Embryonic facial prominence (tissue), 1 donor: ENCODE data around the gene OR52I1.

Experiments used
- DNase-seq: peaks from one replicate; pipeline ENCODE4 v3.0.0-alpha.2; 2016; ENCODE audit errors: extremely low spot score

Gene OR52I1, protein sequence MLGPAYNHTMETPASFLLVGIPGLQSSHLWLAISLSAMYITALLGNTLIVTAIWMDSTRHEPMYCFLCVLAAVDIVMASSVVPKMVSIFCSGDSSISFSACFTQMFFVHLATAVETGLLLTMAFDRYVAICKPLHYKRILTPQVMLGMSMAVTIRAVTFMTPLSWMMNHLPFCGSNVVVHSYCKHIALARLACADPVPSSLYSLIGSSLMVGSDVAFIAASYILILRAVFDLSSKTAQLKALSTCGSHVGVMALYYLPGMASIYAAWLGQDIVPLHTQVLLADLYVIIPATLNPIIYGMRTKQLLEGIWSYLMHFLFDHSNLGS

DNA sequence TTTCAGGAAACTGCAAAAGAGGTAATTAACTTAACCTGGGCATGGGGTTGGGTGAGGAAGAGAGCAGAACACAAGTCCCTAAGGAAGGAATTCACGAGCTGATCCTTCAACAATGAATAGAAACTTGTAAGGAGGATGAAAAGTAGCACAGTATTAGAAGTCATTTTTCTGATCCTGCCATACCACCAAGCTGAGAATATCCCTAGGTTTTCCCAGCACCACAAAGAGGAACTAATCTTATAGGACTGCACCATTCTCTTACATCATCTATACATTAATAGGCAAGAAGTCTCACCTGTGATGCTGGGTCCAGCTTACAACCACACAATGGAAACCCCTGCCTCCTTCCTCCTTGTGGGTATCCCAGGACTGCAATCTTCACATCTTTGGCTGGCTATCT is at the start of gene OR52I1:
OR52I1 (plus strand) TSS at position 301 of the 400 bp plus-strand sequence; CDS start at position 301, 0 bp downstream.
- DNase-seq, result no peak

DNA sequence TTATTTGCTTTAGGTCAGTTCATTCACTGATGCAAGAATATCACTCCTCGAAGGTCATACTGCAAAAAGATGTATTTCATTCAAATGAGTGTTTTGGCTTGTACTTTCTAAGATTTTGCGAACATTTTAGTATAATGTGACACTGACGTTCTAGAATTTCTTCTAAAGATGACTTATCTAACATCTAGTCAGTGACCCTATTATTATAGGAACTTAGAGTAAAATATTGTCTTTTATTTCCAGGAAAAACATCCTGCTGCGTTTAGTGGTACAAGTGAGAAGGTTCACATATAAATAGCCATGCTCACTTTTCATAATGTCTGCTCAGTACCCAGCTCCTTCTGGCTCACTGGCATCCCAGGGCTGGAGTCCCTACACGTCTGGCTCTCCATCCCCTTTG is 48.9 kb upstream of the OR52I1 start, which contains the start of gene OR52M1:
OR52M1 (plus strand) TSS at position 301 of the 400 bp plus-strand sequence; CDS start at position 301, 0 bp downstream.
- DNase-seq, result no peak

DNA sequence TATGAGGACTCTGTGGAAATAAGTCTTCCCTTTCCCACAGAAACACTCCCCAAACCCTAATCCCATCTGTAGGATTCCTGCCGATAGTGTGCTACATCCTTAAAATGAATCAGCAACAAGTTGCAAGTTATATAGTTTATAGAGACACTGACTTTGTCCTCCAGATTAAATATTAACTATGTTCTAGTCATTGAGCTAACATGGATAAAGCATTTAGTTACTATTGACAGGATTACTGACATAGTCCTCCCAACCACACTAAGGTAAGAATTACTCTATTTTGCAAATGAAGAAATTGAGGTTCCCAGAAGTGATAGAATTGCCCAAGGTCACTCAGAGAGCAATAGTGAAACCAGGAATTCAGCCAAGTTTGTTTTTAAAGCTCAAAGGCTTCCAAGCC is 47.0 kb upstream of the OR52I1 start:
- no peak for DNase-seq

DNA sequence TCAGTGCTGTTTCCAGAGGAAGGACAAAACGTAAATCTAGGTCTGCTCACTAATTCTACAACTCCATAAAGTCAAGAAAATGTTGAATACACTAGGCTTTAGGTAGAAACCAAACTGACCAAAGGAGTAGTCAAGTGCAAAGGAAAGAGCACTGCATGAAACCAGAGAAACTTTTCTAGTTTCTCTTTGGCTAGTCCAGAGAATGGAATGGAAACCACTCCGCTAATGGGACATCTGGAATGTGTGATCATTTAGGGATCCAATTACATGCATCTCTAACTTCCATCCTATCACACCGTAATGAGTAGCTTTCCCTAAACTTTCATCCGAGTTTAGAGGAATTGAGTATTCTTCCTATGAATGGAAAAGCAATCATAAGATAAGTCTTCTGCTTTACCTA is 46.4 kb upstream of the OR52I1 start:
- DNase-seq, result no peak

DNA sequence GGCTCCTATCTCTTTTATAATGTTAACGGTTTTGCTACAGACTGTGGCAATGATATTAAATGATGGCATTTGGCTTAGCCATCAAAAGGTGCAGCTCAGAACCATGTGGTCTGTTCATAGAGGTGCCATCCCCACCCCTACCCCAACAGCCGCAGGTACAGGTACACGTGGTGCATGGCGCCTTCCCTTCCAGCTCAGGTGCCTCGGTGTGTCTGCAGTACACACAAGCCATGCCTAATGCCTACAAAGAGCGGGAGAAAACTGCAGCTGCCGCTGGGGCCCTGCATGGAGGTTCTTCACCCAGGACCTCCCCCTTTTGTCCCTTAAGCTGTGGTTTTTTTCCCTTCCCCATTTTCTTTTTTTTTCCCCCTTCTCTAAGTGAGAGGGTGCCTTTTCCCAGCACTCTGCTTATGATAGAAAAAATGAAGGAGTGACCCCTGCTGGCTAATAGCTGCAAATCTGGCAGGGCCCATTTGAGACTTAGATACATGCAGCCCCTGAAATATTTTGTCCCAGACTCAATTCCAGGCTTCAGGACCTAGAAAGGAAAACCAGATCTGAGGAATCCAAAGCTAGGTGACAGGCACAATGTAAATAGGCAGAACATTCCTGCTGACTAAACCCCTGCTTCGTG is 42.4 kb upstream of the OR52I1 start:
- DNase-seq, result no peak

DNA sequence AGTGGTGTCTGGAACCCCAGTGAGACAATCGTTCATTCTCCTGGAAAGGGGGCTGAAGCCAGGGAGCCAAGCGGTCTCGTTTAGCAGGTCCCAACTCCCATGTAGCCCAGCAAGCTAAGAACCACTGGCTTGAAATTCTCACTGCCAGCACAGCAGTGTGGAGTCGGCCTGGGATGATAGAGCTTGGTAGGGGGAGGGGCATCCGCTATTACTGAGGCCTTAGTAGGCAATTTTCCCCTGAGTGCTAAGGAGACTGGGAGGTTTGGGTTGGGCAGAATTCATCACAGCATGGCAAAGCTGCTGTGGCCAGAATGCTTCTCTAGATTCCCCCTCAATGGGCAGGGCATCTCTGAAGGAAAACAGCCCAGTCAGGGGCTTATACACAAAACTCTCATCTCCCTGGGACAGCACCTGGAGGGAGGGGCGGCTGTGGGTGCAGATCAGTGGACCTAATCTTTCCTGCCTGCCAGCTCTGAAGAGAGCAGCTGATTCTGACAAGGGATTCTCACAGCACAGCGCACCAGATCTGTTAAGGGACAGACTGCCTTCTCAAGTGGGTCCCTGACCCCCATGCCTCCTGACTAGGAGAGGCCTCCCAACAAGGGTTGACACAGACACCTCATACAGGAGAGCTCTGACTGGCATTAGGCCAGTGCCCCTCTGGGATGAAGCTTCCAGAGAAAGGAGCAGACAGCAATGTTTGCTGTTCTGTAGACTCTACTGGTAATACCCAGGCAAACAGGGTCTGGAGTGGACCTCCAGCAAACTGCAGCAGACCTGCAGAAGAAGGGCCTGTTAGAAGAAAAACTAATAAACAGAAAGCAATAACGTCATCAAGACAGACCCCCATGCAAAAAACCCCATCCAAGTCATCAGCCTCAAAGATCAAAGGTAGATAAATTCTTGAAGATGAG is 34.1 kb upstream of the OR52I1 start:
- DNase-seq, result no peak

DNA sequence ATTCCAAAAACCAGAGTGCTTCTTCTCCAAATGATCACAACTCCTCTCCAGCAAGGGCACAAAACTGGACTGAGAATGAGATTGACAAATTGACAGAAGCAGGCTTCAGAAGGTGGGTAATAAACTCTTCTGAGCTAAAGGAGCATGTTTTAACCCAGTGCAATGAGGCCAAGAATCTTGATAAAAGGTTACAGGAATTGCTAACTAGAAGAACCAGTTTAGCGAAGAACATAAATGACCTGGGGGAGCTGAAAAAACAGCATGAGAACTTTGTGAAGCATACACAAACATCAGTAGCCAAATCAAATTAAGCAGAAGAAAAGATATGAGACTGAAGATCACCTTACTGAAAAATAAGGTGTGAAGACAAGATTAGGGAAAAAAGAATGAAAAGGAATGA is 33.4 kb upstream of the OR52I1 start:
- DNase-seq, result no peak

DNA sequence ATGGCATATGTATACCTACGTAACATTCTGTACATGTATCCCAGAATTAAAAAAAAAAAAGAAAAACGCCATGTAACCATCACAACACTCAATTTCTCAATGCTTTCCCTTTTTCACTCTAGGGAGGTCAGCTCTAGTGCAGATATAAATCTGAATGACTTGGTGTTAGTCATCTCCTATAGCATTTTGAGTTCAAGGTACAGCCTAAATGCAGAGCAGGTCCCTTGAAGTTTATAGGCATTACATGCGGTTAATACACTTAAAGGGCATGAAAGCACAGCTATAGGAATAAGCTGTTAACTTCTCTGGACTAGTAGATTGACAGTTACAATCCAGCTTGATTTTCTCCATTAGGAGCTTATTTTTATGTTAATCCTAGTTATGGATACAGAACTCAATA is 28.5 kb upstream of the OR52I1 start:
- DNase-seq, result no peak

DNA sequence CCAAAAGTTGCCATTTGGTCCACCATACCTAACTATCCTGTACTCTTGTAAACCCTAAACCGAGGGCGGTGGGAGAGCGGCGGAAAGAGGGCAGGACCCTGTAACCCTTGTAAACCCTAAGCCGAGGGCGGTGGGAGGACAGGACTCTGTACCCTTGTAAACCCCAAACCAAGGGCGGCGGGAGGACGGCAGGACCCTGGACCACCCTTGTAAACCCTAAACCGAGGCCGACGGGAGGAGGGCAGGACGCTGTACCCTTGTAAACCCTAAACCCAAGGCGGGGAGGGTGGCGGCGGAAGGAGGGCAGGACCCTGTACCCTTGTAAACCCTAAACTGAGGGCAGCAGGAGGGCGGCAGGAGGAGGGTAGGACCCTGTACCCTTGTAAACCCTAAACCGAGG is 24.8 kb upstream of the OR52I1 start:
- DNase-seq, result no peak

DNA sequence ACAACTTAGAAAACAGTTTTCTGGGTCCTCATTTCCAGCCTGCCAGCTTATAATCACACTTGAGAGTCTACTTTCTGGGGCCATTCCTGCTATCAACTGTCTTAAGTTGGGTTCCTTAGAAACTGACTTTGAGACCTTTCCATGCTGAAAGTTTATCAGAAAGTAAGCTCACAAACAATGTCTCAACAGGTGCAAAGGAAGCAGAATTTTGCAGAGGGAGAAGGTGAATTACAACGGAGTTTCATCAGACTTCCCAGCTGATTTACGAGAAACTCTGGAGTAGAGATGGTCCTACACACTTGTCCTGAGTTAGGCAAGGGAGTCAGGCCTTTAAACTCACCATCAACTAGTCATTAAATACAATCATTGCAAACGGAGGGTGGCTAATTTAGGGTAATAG is 17.0 kb upstream of the OR52I1 start:
- DNase-seq, result no peak

DNA sequence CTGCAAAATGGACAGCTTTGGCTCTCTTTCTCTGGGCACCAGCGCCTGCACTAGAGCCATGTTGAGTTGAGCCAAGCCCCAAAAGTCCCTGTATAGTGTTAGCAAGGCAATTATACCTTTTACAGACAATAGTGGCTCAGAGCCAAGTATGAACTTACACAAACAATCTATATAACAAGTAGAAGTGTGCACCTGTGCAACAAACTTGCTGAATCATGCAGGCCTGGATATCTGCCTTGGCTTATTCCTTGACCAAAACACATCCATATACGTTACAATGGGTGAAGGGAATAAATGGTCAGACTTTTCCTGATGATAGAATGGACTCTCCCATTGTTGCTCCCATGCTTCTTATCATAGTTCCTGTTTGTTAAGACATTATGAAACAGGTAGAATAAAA is 16.1 kb upstream of the OR52I1 start:
- no peak for DNase-seq

DNA sequence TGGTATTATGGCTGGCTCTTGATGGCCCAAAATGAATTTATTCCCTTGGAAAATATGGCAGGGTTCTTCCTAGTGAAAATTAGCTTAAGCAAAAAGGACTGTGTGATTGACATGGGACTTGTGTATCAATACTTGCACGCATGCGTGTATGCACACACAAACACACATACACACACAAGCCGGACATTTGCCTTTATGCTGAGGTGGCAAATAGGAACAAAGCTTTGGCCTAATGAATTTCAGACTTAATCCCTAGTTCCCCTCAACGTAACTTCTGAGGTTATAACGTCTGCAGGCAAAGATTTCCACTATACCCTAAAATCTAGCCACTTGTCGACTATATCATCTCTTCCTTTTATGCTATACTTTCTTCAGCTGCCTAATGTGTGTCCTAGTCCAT is 15.2 kb upstream of the OR52I1 start:
- no peak for DNase-seq

DNA sequence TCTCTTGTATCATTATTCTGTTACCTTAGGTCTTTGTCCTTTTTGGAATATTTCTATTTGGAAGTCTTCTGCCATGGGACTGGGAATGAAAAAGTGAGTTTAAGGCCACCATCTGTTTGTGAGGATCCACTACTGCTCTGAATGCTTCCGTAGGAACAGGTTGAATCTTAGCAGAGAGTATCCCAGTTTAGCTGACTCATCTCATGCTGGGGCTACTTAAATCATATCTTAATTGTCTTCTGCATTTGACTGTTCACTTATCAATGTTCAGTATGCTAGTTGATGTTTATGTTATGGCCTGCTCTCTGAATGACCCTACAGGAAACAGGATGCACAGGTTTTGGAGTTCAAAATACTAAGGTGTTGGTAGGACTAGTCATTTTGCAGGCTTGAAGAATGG is 13.7 kb upstream of the OR52I1 start:
- no peak for DNase-seq

DNA sequence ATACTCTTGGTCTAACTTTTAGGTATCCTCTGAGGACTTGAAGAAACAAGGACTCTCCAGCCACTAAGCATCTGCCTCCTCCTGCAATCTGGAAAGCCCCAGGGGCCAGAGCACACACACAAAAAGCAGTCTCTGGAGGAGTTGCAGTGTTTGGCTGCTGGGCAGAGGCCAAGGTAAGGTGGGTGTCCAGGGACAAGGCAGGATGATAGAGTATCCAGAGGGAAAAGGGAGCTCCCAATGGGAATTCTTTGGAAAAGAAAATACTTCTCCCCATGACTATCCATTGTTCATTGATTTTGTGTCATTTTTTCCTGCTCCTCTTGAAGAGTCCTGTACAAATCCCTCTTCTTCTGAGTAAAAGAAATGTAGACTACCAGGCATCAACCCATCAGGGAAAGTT is 12.4 kb upstream of the OR52I1 start, which contains the start of gene OR52I2:
OR52I2 (plus strand) TSS at position 301 of the 400 bp plus-strand sequence.
- no peak for DNase-seq

DNA sequence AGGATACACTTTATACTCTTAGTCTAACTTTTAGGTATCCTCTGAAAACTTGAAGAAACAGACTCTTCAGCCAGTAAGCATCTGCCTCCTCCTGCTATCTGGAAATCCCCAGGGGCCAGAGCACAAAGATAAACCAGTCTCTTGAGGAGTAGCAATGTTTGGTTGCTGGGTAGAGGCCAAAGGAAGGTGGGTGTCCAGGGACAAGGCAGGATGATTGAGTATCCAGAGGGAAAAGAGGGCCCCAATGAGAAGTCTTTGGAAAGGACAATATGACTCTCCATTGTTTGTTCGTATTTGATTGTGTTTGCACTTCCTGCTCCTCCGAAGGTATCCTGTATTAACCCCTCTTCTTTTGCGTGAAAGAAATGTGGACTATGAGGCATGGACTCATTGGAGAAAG is 4.8 kb upstream of the OR52I1 start:
- no peak for DNase-seq

DNA sequence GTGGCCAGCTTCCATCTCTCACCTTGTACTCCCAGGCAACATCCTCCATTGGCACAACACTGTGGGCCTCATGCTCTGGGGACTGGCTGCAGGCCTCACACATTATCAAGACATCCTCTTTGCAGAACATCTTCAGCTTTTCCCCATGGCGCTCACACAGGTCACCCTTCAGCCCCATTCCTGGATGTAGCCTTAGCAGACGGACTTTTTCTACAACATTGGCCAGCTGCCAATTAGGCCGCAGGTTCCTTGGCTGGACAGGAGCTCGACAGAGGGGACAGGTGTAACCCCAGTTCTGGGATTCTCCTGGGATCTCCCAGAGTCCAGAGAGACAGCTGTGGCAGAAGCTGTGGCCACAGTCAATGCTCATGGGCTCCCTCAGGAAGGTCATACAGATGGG is 11.2 kb downstream of the OR52I1 start:
- no peak for DNase-seq

DNA sequence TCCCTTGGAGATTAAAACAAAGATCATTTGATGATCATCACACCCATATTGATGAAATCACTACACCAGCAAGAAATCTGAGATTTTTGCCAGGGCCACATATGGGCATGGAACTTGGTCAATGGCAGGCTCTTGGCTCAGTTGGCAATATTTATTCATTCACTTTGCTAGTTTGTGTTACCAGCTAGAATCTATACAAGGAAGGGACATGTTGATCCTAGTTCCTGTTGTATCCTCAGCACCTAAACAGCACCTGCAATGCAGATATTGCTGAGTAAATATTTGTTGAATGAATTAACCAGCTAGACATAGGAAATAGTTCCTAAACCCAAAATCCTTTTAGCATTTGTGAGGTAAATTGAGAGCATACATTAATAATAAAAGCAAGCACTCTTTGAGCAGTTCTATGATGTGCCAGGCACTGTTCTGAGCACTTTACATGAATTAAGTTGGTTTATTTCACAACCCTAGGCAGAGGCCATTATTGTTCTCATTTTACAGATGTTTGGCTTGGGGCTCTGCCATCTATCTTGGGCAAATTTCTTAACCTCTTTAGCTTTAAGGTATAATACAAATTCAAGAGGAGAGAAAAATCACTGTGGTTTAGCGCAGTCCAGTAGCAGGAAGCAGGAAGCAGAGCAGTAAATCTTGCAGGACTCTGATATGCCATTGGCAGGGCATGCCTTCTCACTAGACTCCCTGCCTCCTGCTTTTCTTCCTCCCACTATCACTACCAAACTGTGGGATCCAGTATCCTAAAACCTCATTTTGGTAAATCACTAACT is 12.6 kb downstream of the OR52I1 start:
- DNase-seq, result no peak

DNA sequence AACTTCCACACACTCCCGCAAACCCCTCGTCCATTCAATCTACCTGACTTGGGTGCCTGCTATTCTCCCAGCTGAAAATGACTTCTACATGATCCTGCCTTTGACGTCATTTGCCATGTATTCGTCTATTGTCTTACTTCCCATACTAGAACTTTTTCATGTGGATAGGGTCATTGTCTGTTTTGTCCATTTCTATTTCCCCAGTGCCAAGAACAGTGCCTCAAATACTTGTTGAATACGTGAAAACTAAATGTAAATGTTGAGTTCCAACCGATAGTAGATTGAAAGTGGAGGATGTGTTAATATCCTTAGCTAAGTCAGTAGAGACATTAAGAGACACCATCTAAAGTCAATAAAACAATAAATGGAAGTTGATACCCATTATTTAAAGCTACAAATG is 13.3 kb downstream of the OR52I1 start:
- DNase-seq, result no peak

DNA sequence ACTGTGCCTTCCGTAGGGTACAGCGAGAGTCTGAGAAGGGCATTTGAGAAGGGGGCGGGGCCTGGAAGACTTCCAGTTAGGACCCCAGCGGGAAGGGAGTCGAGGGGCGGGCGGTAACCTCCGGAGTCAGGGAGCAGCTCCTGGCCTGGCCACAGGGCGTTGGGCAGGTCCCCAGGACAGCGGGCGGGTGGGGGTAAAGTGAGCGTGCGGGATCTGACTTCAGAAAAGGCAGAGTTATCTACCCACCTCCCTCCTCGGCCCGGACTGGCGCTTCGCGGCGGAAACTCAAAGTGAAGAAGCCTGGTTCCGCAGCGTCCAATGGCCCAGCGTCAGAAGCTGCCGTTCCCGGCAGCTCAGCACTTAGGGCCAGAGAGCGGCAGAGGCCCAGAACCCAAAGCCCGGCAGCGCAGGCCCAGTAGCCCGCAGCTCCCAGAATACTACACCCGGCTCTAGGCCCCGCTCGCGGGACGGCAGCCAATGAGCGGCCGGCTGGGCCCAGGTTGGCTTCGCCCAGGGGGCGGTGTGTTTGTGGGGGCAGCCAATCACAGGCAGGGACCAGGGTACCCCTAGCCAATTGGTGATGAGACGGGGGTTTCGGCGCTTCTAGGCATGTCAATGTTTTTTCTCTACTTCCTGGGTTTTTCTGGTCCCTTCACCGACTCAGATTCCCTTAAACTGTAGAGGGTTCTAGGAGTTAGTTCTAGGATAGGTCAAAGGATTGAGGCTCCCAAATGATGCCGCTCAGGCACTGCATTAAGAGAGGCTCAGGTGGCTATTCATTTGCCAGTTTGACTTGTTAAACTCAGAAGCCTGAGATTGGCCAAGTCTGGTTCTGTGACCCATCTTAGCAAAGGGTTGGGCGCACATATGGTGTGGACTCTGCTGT is 14.2 kb downstream of the OR52I1 start, which contains the start of gene TRIM68:
TRIM68 (minus strand) TSS at position 451 of the 886 bp plus-strand sequence. CDS start 2,727 bp downstream, outside the sequence.
- peak; percentile 86 for DNase-seq

DNA sequence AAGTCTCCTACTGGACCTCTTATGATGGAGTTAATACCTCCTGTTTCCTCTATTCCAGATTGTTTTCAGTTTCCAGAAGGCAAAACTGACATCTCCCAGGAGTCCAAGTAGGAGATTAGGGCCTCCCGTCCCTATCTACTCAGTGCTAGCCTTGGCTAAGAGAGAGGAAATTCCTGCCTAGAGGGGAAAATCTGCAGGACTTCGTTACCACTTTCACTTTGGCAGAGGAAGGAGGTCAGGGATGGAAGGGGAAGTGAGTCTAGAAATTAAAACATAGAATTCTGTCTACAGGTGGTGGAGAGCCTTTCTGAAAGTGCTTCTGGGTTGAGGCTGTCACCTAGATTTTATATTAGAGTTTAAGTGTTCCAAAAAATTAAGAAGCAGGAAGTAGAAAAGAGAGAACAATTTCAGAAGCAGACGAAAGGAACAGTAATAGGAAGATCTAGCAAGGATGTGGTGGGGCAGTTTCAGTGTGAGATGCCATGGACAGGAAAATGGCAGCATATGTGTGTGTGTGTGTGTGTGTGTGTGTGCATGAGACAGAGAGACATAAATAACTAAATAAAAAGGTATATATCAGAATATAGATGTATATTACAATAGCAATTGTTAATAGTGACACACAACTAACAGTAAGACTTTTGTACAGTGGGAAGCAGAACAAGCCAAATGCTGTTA is 16.6 kb downstream of the OR52I1 start:
- no peak for DNase-seq
